Fibroblast of skin of back (primary cell): ENCODE measurements around the gene UBE4B.

ENCODE experiments used
- DNase-seq: peaks from one replicate; pipeline ENCODE4 v3.0.0-alpha.2; 2013

The UBE4B gene

DNA sequence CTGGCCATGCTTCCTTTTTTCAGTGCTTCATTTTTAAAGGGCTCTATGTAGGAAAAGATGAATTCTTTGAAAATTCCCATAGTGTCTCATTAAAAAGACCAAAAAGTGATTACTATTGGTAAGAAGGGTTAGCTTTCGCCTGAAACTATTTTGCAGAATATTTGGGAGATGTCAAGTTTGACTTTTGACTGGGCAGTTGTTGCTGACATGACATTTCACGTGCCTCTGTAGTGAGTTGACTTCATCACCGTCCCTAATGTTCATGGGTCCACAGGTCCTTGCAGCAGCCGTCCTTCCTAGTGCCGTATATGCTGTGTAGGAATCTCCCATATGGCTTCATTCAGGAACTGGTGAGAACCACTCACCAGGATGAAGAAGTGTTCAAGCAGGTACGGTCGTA, 88.9 kb downstream of the UBE4B start:
- DNase-seq: no peak

DNA sequence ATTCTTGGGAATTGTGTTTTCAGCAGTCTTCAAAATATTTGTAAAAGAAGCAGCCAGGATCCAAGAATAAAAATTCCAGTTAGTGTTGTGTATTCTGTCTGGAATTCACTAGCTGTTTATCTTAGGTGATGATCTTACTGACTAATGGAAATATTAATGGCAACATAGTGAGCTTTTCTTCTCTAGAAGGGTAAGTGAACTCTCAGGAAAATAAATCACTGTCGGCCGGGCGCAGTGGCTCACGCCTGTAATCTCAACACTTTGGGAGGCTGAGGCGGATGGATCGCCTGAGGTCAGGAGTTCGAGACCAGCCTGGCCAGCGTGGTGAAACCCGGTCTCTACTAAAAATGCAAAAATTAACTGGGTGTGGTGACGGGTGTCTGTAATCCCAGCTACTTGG, 90.2 kb downstream of the UBE4B start:
- peak; percentile 85 for DNase-seq

DNA sequence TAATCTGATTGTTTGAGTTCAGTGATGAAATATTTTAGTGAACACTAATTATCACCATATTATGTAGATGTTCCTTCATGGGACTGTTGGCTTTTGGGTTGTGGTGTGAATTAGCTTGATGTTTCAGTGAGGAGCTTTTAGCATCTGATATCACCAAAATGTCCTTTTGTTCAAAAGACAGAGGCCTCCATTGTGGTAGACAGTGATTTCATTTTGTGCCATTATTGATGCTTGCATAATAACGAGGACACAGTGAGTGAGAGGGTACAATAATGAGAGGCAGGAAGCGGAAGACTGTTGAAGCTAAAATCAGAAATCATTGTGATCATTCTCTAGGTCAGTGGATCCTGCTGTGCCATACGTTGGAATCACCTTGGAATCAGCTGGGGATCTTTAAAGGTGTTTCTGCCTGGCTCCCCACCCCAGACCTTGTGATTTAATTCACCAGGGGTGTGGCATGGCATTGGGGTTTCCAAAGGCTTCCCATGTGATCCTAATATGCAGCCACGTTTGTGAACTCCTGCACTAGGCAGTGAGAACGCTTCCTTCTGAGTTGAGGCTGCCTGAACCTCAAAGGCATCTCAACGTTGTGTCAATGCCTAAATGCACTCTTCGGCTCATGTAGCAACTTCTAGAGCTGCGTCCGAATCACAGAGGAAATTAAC, 95.5 kb downstream of the UBE4B start:
- no peak for DNase-seq

- no peak for DNase-seq
Observed at GRCh38 chr1:10132316-10132715, 99.6 kb downstream of the UBE4B start.

DNA sequence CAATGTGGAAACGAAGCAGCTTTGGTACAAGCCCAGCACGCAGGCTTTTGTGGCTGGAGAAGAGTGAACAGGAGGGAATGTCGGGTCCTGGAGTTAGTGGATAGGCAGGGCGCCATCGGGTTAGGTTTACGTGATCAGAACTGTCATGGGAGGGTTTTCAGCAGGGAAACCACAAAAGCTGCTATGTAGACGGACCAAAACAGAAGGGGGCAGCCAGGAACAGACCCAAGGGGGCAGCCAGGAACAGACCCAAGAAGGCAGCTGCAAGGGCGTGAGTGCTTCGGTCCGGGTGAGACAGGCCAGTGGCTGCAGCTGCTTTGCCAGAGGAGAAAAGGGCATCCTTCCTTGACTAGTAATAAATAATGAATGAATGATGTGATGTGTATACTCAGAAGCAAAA, 100.1 kb downstream of the UBE4B start:
- DNase-seq: no peak

DNA sequence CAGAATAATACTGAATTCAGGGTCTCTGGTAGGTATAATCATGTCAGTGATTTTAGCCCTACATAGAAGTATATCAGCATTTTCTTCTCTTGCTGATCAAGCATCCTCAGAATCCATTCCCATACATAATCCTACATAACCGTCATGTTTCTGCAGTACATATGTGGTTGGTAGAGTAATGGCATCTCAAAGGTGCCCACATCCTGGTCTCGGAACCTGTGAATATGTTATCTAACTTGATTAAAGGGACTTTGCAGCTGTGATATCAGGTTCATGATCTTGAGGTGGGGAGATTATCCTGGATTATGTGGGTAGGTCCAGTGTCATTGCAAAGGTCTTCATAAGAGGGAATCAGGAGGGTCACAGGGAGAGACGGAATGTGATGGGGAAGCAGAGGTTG, 108.2 kb downstream of the UBE4B start:
- DNase-seq: no peak

- DNase-seq: no peak
Observed at GRCh38 chr1:10143961-10144485, 111.3 kb downstream of the UBE4B start.

- DNase-seq: no peak
Observed at GRCh38 chr1:10146391-10146790, 113.6 kb downstream of the UBE4B start.

GRCh38 chr1:10149231-10149630, 116.5 kb downstream of the UBE4B start:
- DNase-seq: no peak

DNA sequence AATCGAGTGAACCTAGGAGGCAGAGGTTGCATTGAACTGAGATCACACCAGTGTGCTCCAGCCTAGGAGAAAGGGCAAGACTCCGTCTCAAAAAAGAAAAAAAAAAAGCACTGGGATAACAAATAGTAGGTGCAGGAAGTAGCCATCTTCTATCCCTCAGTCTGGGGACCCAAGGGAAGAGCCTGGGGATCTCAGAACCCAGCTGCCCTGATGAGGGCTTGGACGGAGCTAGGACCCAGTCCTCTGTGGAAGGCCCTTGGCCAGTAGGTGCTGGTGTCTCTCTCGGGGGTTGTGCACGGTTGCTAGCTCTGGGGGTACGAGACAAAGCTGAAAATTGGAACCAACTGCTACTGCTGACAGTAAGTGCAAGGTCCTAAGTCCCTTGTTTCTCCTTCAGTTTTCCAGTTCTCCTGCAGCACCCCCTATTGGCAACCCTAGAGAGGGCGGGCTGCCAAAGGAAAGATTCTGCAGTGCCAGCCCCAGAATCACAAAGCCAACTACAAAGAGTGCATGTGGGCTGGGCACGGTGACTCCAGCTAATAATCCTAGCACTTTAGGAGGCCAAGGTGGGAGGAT, 120.0 kb downstream of the UBE4B start:
- DNase-seq: peak; percentile 54

GRCh38 chr1:10155087-10155712, 122.4 kb downstream of the UBE4B start:
- no peak for DNase-seq

DNA sequence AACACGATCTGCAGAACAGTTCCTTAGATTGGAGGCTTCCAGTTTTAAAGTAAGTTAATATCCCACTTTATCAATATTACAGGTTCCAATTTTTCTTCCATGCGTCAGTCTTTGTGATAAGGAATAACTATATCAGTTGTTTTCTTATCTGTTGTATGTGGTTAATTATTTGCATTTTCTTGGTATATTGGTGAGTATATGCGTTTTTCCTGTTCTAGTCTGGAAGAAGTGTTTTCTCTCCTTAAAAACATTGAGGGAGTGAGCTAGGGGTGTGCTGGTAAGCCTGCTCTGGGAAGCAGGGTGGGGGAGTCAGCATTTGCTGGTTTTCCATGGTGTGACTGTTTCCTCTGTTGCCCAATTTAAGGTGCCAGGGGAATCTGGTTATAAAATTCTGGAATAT, 127.4 kb downstream of the UBE4B start:
- DNase-seq: no peak

DNA sequence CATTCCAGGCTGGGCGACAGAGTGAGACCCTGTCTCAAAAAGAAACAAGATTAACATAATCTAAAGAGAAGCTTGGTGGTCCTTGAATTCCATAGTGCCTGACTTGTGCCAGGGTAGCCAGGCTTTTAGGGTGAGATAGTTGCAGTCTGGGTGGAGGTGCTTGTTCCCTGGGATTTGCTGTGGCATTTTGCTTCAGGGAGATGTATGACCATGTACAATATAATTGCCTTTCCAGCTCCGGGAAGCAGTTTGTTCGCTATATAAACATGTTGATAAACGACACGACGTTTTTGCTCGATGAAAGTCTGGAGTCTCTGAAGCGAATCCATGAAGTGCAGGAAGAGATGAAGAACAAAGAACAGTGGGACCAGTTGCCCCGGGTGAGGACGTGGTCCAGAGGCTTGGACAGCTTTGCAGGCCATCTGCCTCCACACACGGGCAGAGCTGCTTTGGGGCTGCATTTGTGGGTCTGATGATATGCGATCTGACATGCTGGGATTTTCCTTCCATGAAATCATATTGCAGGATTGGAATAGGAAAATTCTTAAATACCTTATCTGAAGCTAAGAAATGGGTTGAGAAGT, 128.2 kb downstream of the UBE4B start:
- DNase-seq: no peak

DNA sequence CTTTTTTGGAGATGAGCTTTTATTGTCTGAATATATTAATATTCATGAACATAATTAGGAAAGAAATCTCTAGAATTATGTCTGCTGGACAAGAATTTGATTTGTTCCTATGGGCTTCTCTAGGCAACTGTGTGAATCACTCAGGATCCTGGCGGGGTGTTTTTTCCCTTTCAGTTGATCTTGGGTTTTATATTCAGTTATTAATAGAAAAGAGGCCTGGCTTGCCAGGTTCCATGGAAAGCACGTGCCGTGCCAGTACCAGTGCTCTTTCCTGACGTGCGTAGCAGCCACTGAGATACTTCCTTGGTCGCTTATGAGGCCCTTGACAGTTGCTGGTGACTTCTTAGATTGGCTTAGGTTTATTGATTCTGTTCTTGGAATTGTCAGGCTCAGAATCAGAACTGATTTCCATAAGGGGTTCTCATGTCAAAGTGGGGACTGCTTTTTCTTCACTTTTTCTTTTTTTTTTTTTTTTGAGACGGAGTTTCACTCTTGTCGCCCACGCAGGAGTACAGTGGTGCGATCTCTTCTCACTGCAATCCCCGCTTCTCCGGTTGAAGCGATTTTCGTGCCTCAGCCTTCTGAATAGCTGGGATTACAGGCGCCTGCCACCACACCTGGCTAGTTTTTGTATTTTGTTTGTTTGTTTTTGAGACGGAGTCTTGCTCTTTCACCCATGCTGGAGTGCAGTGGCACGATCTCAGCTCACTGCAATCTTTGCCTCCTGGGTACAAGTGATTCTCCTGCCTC, 129.0 kb downstream of the UBE4B start:
- DNase-seq: no peak

- no peak for DNase-seq
Observed at GRCh38 chr1:10168912-10169514, 136.3 kb downstream of the UBE4B start.

DNA sequence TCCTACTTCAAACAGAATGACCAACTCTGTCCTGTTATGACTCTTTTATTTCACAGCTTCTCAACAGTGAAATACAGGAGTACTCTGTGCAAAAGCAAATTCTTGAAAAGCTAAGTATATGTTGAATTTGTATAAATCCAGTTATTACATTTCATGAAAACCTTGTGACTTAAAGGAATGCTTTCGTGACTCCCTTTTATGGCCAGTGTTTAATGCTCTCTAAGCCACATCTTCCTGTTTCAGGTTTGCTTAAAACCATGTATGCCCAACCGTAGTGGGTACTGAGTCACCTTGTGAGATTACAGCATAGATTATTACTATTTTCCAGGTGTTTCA, 137.4 kb downstream of the UBE4B start:
- DNase-seq: no peak

DNA sequence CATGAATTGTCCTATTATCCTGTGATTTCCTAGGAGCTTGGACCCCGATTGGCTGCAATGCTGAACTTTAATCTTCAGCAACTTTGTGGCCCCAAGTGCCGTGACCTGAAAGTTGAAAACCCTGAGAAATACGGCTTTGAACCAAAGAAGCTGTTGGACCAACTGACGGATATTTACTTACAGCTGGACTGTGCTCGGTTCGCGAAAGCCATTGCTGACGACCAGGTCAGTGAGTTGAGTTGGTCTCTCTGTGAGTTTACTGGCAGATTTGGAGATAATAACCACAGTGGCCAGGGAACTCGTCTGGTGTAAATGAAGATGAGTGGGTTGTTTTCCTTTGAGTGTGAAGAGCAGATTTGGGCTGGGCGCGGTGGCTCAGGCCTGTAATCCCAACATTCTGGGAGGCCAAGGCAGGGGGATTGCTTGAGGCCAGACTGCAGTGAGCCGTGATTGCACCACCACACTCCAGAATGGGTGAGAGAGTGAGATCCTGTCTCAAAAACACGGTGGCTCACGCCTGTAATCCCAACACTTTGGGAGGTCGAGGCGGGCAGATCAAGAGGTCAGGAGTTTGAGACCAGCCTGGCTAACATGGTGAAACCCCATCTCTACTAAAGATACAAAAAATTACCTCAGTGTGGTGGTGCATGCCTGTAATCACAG, 138.5 kb downstream of the UBE4B start:
- DNase-seq: no peak

- no peak for DNase-seq
Observed at GRCh38 chr1:10171995-10172669, 139.4 kb downstream of the UBE4B start.

GRCh38 chr1:10173582-10173981, 140.8 kb downstream of the UBE4B start:
- no peak for DNase-seq

DNA sequence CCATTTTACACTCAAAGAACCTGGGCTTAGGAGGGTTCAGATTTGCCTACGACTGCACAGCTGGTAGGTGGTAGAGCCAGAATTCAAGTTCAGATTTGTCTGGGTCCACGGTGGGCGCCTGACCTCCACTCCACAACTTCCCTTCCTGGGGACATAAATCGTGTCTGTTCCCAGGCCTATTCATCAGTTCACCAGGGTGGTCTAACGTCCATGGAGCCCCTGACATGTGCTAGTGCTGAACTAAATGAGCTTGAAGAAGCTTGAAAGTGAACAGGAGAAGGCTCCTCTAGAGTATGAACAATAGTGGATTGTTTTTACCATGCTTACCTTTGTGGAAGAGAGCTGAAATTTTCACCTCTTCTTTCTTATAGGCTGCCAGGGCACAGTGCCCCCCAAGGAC, 145.1 kb downstream of the UBE4B start:
- no peak for DNase-seq

DNA sequence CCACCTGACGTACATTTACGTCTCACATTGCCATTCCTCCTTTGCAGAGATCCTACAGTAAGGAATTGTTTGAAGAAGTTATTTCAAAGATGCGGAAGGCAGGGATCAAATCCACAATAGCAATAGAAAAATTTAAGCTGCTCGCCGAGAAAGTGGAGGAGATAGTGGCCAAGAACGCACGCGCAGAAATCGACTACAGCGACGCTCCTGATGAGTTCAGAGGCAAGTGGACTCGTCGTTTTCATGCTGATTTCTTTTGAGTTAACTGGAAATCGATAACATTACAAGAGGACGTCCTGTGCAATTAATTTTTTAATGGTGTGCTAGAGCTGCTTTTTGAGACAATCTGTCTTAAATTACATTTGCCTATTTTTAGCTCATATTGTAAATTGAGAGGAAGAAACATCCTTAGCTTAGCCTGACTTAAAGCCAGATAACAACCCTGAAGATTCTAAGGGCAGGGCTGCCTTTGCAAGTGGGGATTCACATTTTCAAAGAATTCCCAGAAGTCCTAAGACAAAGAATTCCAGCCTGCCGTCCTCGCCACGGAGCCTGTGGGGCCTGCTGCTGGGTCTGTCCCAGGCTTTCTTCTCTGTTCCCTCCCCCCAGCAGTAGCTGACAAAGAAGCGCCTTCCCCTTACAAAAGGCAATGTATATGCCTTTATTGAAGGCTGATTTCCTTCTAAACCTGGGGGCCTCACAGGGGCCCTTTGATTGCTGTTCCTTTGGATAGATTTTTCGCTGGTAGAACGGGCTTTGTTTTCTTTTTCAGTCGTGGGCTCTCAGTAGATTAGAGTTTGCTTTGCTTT, 146.0 kb downstream of the UBE4B start:
- DNase-seq: peak; percentile 61
